IMR-90 (cell line): ENCODE data around the gene SRPRB. TPM values are rescaled to one million over a fixed set of nuclear protein-coding genes. Genes with fewer than 3 reads are reported as not detected.

ENCODE experiments used
- ATAC-seq: fragments of 200-7000 bp; cut with Tn5 transposase; 2 replicates; pipeline ENCODE4 v1.9.1; 2020; ENCODE audit warnings: low read depth, mild to moderate bottlenecking, moderate library complexity
- BruUV-seq: library from RNA; stranded (reverse); fragments of 400-500 nt; replicated peaks from 2 replicates; lab custom pipeline; 2021; lab: Mats Ljungman, UMichigan
- CTCF ChIA-PET: fragments of 300-600 bp; formaldehyde crosslinking; extraction: SDS; loops from one replicate; lab custom pipeline; 2021; ENCODE audit warnings: antibody characterized with exemption; lab: Yijun Ruan, JAX
- POLR2A ChIA-PET: fragments of 300-600 bp; sonication (Branson Sonifier 250); formaldehyde crosslinking; loops from one replicate; lab custom pipeline; 2022; ENCODE audit warnings: antibody characterized with exemption; ENCODE audit not compliant: unreplicated experiment; lab: Charles Lee
- DNase-seq: peaks from one replicate; pipeline ENCODE4 v3.0.0; 2013
- H2AFZ ChIP-seq: replicated peaks from 2 replicates; pipeline ENCODE3; 2013; ENCODE audit warnings: low read length, mild to moderate bottlenecking; ENCODE audit not compliant: poor library complexity
- H2AK5ac ChIP-seq: 2 replicates; pipeline ENCODE4 v1.6.1; 2013; ENCODE audit warnings: low read depth, low read length, inconsistent platforms
- H2AK9ac ChIP-seq: replicated peaks from 2 replicates; pipeline ENCODE3; 2013; ENCODE audit warnings: mild to moderate bottlenecking, low read depth, low read length, moderate library complexity; ENCODE audit not compliant: poor library complexity
- H2BK120ac ChIP-seq: 2 replicates; pipeline ENCODE4 v1.6.1; 2013; ENCODE audit warnings: low read depth, low read length, inconsistent platforms
- H2BK15ac ChIP-seq: 3 replicates; pipeline ENCODE4 v1.6.1; 2013; ENCODE audit warnings: low read depth, low read length, inconsistent platforms
- H2BK20ac ChIP-seq: 2 replicates; pipeline ENCODE4 v1.6.1; 2013; ENCODE audit warnings: low read depth, mild to moderate bottlenecking, inconsistent platforms, low read length, moderate library complexity
- H2BK5ac ChIP-seq: 2 replicates; pipeline ENCODE4 v1.6.1; 2013; ENCODE audit warnings: mild to moderate bottlenecking, low read depth, low read length, inconsistent platforms; ENCODE audit not compliant: poor library complexity, severe bottlenecking
- H3K14ac ChIP-seq: replicated peaks from 2 replicates; pipeline ENCODE4 v1.6.1; 2013; ENCODE audit warnings: low read depth, low read length, inconsistent platforms
- H3K18ac ChIP-seq: 2 replicates; pipeline ENCODE4 v1.6.1; 2013; ENCODE audit warnings: low read depth, low read length, control low read depth
- H3K23ac ChIP-seq: 2 replicates; pipeline ENCODE4 v1.6.1; 2013; ENCODE audit warnings: low read depth, low read length, inconsistent platforms
- H3K27ac ChIP-seq: 2 replicates; pipeline ENCODE4 v1.5.1; 2013; ENCODE audit warnings: mild to moderate bottlenecking, control low read depth, low read length; ENCODE audit not compliant: insufficient read depth
- H3K27me3 ChIP-seq: 2 replicates; pipeline ENCODE4 v1.6.1; 2013; ENCODE audit warnings: low read length; ENCODE audit not compliant: control insufficient read depth, insufficient read depth
- H3K36me3 ChIP-seq: 2 replicates; pipeline ENCODE4 v1.6.1; 2013; ENCODE audit warnings: low read length, mixed read lengths; ENCODE audit not compliant: control insufficient read depth, insufficient read depth
- H3K4ac ChIP-seq: 2 replicates; pipeline ENCODE4 v1.6.1; 2013; ENCODE audit warnings: low read depth, low read length, inconsistent platforms
- H3K4me1 ChIP-seq: 2 replicates; pipeline ENCODE4 v1.6.1; 2013; ENCODE audit warnings: low read length, mixed read lengths; ENCODE audit not compliant: control insufficient read depth, insufficient read depth
- H3K4me2 ChIP-seq: 2 replicates; pipeline ENCODE4 v1.6.1; 2013; ENCODE audit warnings: low read depth, mild to moderate bottlenecking, control low read depth, low read length, moderate library complexity
- H3K4me3 ChIP-seq: 2 replicates; pipeline ENCODE4 v1.5.1; 2013; ENCODE audit warnings: low read depth, mild to moderate bottlenecking, control low read depth, low read length, moderate library complexity; ENCODE audit not compliant: insufficient read depth
- H3K56ac ChIP-seq: 2 replicates; pipeline ENCODE4 v1.6.1; 2013; ENCODE audit warnings: low read length, inconsistent platforms; ENCODE audit not compliant: insufficient read depth; ENCODE audit errors: extremely low read depth
- H3K79me1 ChIP-seq, 2 experiments: 2 replicates each; pipeline ENCODE4 v1.6.1; 2013; ENCODE audit warnings: low read length in 2 of 2, inconsistent platforms in 1 of 2, low read depth in 1 of 2
- H3K9ac ChIP-seq: 2 replicates; pipeline ENCODE4 v1.6.1; 2013; ENCODE audit warnings: low read depth, low read length, control low read depth
- H3K9me1 ChIP-seq: 2 replicates; pipeline ENCODE4 v1.6.1; 2013; ENCODE audit warnings: low read length, inconsistent platforms; ENCODE audit not compliant: insufficient read depth
- H3K9me3 ChIP-seq: 2 replicates; pipeline ENCODE4 v1.6.1; 2013; ENCODE audit warnings: low read length; ENCODE audit not compliant: control insufficient read depth, insufficient read depth
- H4K20me1 ChIP-seq: 2 replicates; pipeline ENCODE4 v1.6.1; 2013; ENCODE audit warnings: low read length, inconsistent platforms; ENCODE audit not compliant: insufficient read depth
- H4K5ac ChIP-seq: 2 replicates; pipeline ENCODE4 v1.6.1; 2013; ENCODE audit warnings: mild to moderate bottlenecking, low read depth, low read length, control low read depth
- H4K8ac ChIP-seq, 2 experiments: 2 replicates each; pipeline ENCODE4 v1.6.1; 2013; ENCODE audit warnings: low read depth in 2 of 2, low read length in 2 of 2, control low read depth in 1 of 2, inconsistent platforms in 1 of 2
- H4K91ac ChIP-seq: 2 replicates; pipeline ENCODE4 v1.6.1; 2013; ENCODE audit warnings: low read depth, low read length, inconsistent platforms; ENCODE audit not compliant: insufficient read depth
- CEBPB ChIP-seq: IDR thresholded peaks from 2 replicates; pipeline ENCODE4 v1.6.1; 2012; ENCODE audit warnings: low read depth, low read length, improper control_type of control experiment
- WGBS, 2 experiments: methylation state at CpG; one replicate each; pipeline versions ENCODE4 v1.1.5 to v1.1.7; 2013; ENCODE audit warnings: missing lambda C conversion rate in 2 of 2; ENCODE audit not compliant: insufficient read length in 1 of 2; ENCODE audit errors: extremely low coverage in 2 of 2; 5-methylcytosine and 5-hydroxymethylcytosine counted together
- dilution Hi-C: fragments of 300-500 bp; cut with HindIII; formaldehyde crosslinking; loops from one replicate; pipeline ENCODE4 v1.14.3; 2018; ENCODE audit warnings: low sequenced_read_pairs; ENCODE audit not compliant: unreplicated experiment
- in situ Hi-C: fragments of 300-500 bp; cut with MboI; formaldehyde crosslinking; loops from 3 replicates; pipeline ENCODE4 v1.14.3; 2019; ENCODE audit warnings: low sequenced_read_pairs, inconsistent platforms, mixed read lengths
- intact Hi-C: fragments of 100-400 bp; cut with micrococcal nuclease; formaldehyde crosslinking; loops from 2 replicates; pipeline ENCODE4 v1.10.0; 2022
- polyA plus RNA-seq, 3 experiments: library from polyadenylated mRNA; depleted of rRNA; stranded (reverse); fragments of >200 nt; gene quantifications; 2 replicates each; pipeline ENCODE4 v1.2.3, GENCODE V29; 2012; ENCODE audit warnings: low replicate concordance in 1 of 3
- total RNA-seq: library from RNA; depleted of rRNA; stranded (reverse); fragments of >200 nt; gene quantifications from 2 replicates; pipeline ENCODE4 v1.2.3, GENCODE V29; 2012

SRPRB gene
- total and polyA plus RNA-seq, 2 of the 4 experiments (the other 2 are of a cell fraction): 28.8 to 131 TPM

- H4K20me1 ChIP-seq: no peaks in the 10 kb centered on the region; the same call in 1 of the 2 replicates
- no peak overlapping the region for H3K27ac ChIP-seq
- H4K91ac ChIP-seq: no peak overlapping the region
- intact Hi-C loops (no loop called here), dilution Hi-C loops (no loop called here), in situ Hi-C loops (no loop called here)
- H3K4me3 ChIP-seq: no peak overlapping the region
- no peak overlapping the region for H2AK9ac ChIP-seq
- no peak overlapping the region for H3K23ac ChIP-seq
- no peak overlapping the region for H2BK120ac ChIP-seq
- H2BK15ac ChIP-seq: no peak overlapping the region
- H3K9ac ChIP-seq: no peak overlapping the region
- H3K4ac ChIP-seq: no peak overlapping the region
- no peak for ATAC-seq
- H4K8ac ChIP-seq: no peak overlapping the region
- peaks cover 19% of the 10 kb centered on the region for H3K27me3 ChIP-seq
- no peak for DNase-seq
- no peak overlapping the region for H3K56ac ChIP-seq
- H4K5ac ChIP-seq: no peak overlapping the region
- H3K36me3 ChIP-seq: no peaks in the 10 kb centered on the region
- ChIA-PET CTCF (no interaction called here), POLR2A (no interaction called here)
- TF ChIP-seq CEBPB: no peak
- no peaks in the 10 kb centered on the region for H3K9me3 ChIP-seq
- H3K4me1 ChIP-seq: no peaks in the 10 kb centered on the region; the same call in 1 of the 2 replicates
- no peak overlapping the region for H3K18ac ChIP-seq
- H2AK5ac ChIP-seq: no peak overlapping the region
- H3K9me1 ChIP-seq: no peaks in the 10 kb centered on the region
- 80% methylated on average over 1 of the region's 4 CpGs; no CpG with 5 or more reads in 1 of the 2 experiments for WGBS, 2 experiments
- no peak overlapping the region for H2AFZ ChIP-seq
- H3K79me1 ChIP-seq: no peaks in the 10 kb centered on the region
- no peak overlapping the region for H2BK20ac ChIP-seq
- H3K4me2 ChIP-seq: no peak overlapping the region
- H3K14ac ChIP-seq: no peak overlapping the region
- H2BK5ac ChIP-seq: no peak overlapping the region
- BruUV-seq: no TSS peak
These were observed 39.5 kb downstream of the SRPRB start for GRCh38 chr3:133845127-133845526.
